Measurements from ENCODE around the gene PAQR5.

PAQR5 gene

DNA sequence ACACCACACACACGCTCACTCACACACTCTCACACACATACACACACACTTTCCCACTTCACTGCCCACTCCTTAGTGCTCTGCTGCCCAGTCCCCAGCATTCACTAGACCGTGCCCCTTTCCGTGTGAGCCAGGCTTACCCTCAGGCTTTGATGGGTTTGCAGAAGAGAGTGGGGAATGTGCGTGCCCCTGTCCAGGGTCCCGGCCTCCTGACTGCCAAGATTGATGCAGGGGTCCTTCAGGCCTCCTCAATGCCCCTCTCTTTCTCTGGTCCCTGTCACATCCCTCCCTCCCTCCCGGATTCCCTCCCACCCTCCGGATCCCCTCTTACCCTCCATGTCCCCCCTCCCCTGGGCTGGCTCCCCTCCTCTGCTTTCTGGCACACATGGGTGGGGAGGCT, 87.6 kb downstream of the PAQR5 start:
- Histone ChIP-seq H3K4ac (ENCODE audit: low read depth in 1 of 2, low read length in 2 of 2) (no peak overlapping the region), H3K4me3 (ENCODE audit: insufficient read depth in 1 of 2, low read depth in 1 of 2, low read length in 2 of 2) (no peak overlapping the region), H4K8ac (ENCODE audit: low read length) (peak overlapping the region; percentile 7), H3K4me1 (ENCODE audit: control insufficient read depth, insufficient read depth, low read depth, low read length) (no peaks in the 10 kb centered on the region), H3K18ac (ENCODE audit: low read depth in 1 of 2, low read length in 2 of 2) (no peak overlapping the region), H3K14ac (ENCODE audit: low read length in 2 of 2) (no peak overlapping the region), H2BK15ac (ENCODE audit: low read depth, poor library complexity, severe bottlenecking) (no peak overlapping the region), H3K27me3 (ENCODE audit: control insufficient read depth in 1 of 2, insufficient read depth in 1 of 2, low read length in 2 of 2) (peaks cover 0 to 6% of the 10 kb centered on the region in 2 experiments), H3K23ac (ENCODE audit: low read length in 2 of 2) (no peak overlapping the region), H2AK5ac (ENCODE audit: low read length, severe bottlenecking) (no peak overlapping the region), H4K91ac (ENCODE audit: low read length) (no peak overlapping the region), H3K9me3 (ENCODE audit: control insufficient read depth, low read length) (no peaks in the 10 kb centered on the region), H3K36me3 (ENCODE audit: control insufficient read depth in 1 of 2, insufficient read depth in 2 of 2, low read depth in 1 of 2, low read length in 2 of 2) (peaks cover 3 to 4% of the 10 kb centered on the region in 2 experiments), H3K27ac (ENCODE audit: low read length, poor library complexity, severe bottlenecking) (no peak overlapping the region), H2BK12ac (ENCODE audit: low read length in 2 of 2) (no peak overlapping the region), H3K79me1 (replicated peaks; ENCODE audit: low read length, poor library complexity, severe bottlenecking) (no peaks in the 10 kb centered on the region), H3K4me2 (ENCODE audit: low read length, poor library complexity, severe bottlenecking) (no peak overlapping the region), H2BK5ac (ENCODE audit: low read depth, low read length, poor library complexity, severe bottlenecking) (no peak overlapping the region), H2AFZ (ENCODE audit: low read depth, low read length) (no peak overlapping the region), H2BK120ac (ENCODE audit: low read depth, low read length) (no peak overlapping the region), H3K9ac (ENCODE audit: low read length) (no peak overlapping the region)
- WGBS = 90% methylated on average over 7 of the region's 7 CpGs
- no peak for DNase-seq

DNA sequence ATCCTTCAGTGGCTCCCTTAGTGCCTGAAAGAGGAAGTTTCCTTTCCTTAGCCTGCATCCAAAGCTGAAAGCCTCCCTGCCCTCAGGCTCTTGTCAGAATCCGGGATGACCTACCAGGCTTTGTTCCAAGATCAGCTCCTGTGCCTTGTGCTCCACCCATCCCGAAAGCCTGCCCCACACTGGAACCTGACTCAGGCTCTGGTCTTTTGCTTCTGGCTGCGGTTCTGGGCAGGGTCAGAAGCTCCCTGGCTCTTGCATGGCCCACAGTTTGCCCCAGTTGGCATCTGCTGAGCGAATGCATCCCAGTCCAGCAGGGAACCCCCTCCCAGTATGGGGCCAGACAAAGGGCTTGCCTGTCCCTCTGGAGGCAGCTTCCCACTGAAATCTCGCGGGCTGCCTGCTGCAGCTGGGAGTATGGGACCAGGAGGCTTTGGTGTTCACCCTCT, 89.6 kb downstream of the PAQR5 start:
- no peak for DNase-seq
- WGBS = 89% methylated on average over 6 of the region's 6 CpGs
- no peak overlapping the region for H4K8ac ChIP-seq (ENCODE audit: low read length)
- no peak overlapping the region for H3K14ac ChIP-seq (ENCODE audit: low read length in 2 of 2)
- H2BK12ac ChIP-seq (ENCODE audit: low read length in 2 of 2) = no peak overlapping the region
- no peak overlapping the region for H3K4ac ChIP-seq (ENCODE audit: low read depth in 1 of 2, low read length in 2 of 2)
- peaks cover under 1 to 3% of the 10 kb centered on the region in 2 experiments for H3K36me3 ChIP-seq (ENCODE audit: control insufficient read depth in 1 of 2, insufficient read depth in 2 of 2, low read depth in 1 of 2, low read length in 2 of 2)
- no peak overlapping the region for H2AK5ac ChIP-seq (ENCODE audit: low read length, severe bottlenecking)
- H3K4me2 ChIP-seq (ENCODE audit: low read length, poor library complexity, severe bottlenecking) = no peak overlapping the region
- no peaks in the 10 kb centered on the region for H3K79me1 ChIP-seq (replicated peaks; ENCODE audit: low read length, poor library complexity, severe bottlenecking)
- H3K27ac ChIP-seq (ENCODE audit: low read length, poor library complexity, severe bottlenecking) = no peak overlapping the region
- H2BK15ac ChIP-seq (ENCODE audit: low read depth, poor library complexity, severe bottlenecking) = no peak overlapping the region
- H3K18ac ChIP-seq (ENCODE audit: low read depth in 1 of 2, low read length in 2 of 2) = no peak overlapping the region
- H4K91ac ChIP-seq (ENCODE audit: low read length) = no peak overlapping the region
- H3K9me3 ChIP-seq (ENCODE audit: control insufficient read depth, low read length) = no peaks in the 10 kb centered on the region
- H3K4me1 ChIP-seq (ENCODE audit: control insufficient read depth, insufficient read depth, low read depth, low read length) = peaks cover 1% of the 10 kb centered on the region
- H2BK5ac ChIP-seq (ENCODE audit: low read depth, low read length, poor library complexity, severe bottlenecking) = no peak overlapping the region
- H3K23ac ChIP-seq (ENCODE audit: low read length in 2 of 2) = no peak overlapping the region
- no peaks in the 10 kb centered on the region for H3K27me3 ChIP-seq (ENCODE audit: control insufficient read depth in 1 of 2, insufficient read depth in 1 of 2, low read length in 2 of 2)
- H3K4me3 ChIP-seq (ENCODE audit: insufficient read depth in 1 of 2, low read depth in 1 of 2, low read length in 2 of 2) = no peak overlapping the region
- no peak overlapping the region for H3K9ac ChIP-seq (ENCODE audit: low read length)
- no peak overlapping the region for H2AFZ ChIP-seq (ENCODE audit: low read depth, low read length)
- no peak overlapping the region for H2BK120ac ChIP-seq (ENCODE audit: low read depth, low read length)

- H2BK15ac ChIP-seq (ENCODE audit: low read depth, poor library complexity, severe bottlenecking) = no peak overlapping the region
- H2BK12ac ChIP-seq (ENCODE audit: low read length in 2 of 2) = no peak overlapping the region
- no peak overlapping the region for H2AK5ac ChIP-seq (ENCODE audit: low read length, severe bottlenecking)
- no peak overlapping the region for H3K4me2 ChIP-seq (ENCODE audit: low read length, poor library complexity, severe bottlenecking)
- H3K14ac ChIP-seq (ENCODE audit: low read length in 2 of 2) = peak overlapping the region in 1 of 2 experiments; percentile 50
- H3K36me3 ChIP-seq (ENCODE audit: control insufficient read depth in 1 of 2, insufficient read depth in 2 of 2, low read depth in 1 of 2, low read length in 2 of 2) = peaks cover 0 to 3% of the 10 kb centered on the region in 2 experiments
- no peak overlapping the region for H3K9ac ChIP-seq (ENCODE audit: low read length)
- H3K23ac ChIP-seq (ENCODE audit: low read length in 2 of 2) = no peak overlapping the region
- no peak overlapping the region for H4K91ac ChIP-seq (ENCODE audit: low read length)
- 99% methylated on average over 7 of the region's 7 CpGs for WGBS
- H3K27me3 ChIP-seq (ENCODE audit: control insufficient read depth in 1 of 2, insufficient read depth in 1 of 2, low read length in 2 of 2) = no peaks in the 10 kb centered on the region
- no peak overlapping the region for H2BK5ac ChIP-seq (ENCODE audit: low read depth, low read length, poor library complexity, severe bottlenecking)
- no peak overlapping the region for H3K18ac ChIP-seq (ENCODE audit: low read depth in 1 of 2, low read length in 2 of 2)
- peaks cover 11% of the 10 kb centered on the region for H3K4me1 ChIP-seq (ENCODE audit: control insufficient read depth, insufficient read depth, low read depth, low read length)
- H3K4me3 ChIP-seq (ENCODE audit: insufficient read depth in 1 of 2, low read depth in 1 of 2, low read length in 2 of 2) = no peak overlapping the region
- H3K9me3 ChIP-seq (ENCODE audit: control insufficient read depth, low read length) = no peaks in the 10 kb centered on the region
- H4K8ac ChIP-seq (ENCODE audit: low read length) = no peak overlapping the region
- no peak for DNase-seq
- H3K4ac ChIP-seq (ENCODE audit: low read depth in 1 of 2, low read length in 2 of 2) = no peak overlapping the region
- H2BK120ac ChIP-seq (ENCODE audit: low read depth, low read length) = no peak overlapping the region
- no peaks in the 10 kb centered on the region for H3K79me1 ChIP-seq (replicated peaks; ENCODE audit: low read length, poor library complexity, severe bottlenecking)
- no peak overlapping the region for H3K27ac ChIP-seq (ENCODE audit: low read length, poor library complexity, severe bottlenecking)
- H2AFZ ChIP-seq (ENCODE audit: low read depth, low read length) = no peak overlapping the region
Measured at GRCh38 chr15:69389426-69389825, 90.7 kb downstream of the PAQR5 start.

GRCh38 chr15:69390575-69390974, 91.9 kb downstream of the PAQR5 start:
- H3K23ac ChIP-seq (ENCODE audit: low read length in 2 of 2) = no peak overlapping the region
- H3K18ac ChIP-seq (ENCODE audit: low read depth in 1 of 2, low read length in 2 of 2) = no peak overlapping the region
- WGBS = no CpG with 5 or more reads among the region's 2 CpGs

More at GRCh38 chr15:69390575-69390974, 91.9 kb downstream of the PAQR5 start:
- Histone ChIP-seq H4K91ac (ENCODE audit: low read length) (no peak overlapping the region), H3K27me3 (ENCODE audit: control insufficient read depth in 1 of 2, insufficient read depth in 1 of 2, low read length in 2 of 2) (no peaks in the 10 kb centered on the region), H4K8ac (ENCODE audit: low read length) (no peak overlapping the region), H2AFZ (ENCODE audit: low read depth, low read length) (no peak overlapping the region), H3K36me3 (ENCODE audit: control insufficient read depth in 1 of 2, insufficient read depth in 2 of 2, low read depth in 1 of 2, low read length in 2 of 2) (peaks cover 0 to 3% of the 10 kb centered on the region in 2 experiments), H2AK5ac (ENCODE audit: low read length, severe bottlenecking) (no peak overlapping the region), H2BK15ac (ENCODE audit: low read depth, poor library complexity, severe bottlenecking) (no peak overlapping the region), H2BK120ac (ENCODE audit: low read depth, low read length) (no peak overlapping the region), H3K9ac (ENCODE audit: low read length) (no peak overlapping the region), H3K27ac (ENCODE audit: low read length, poor library complexity, severe bottlenecking) (no peak overlapping the region), H3K4ac (ENCODE audit: low read depth in 1 of 2, low read length in 2 of 2) (no peak overlapping the region), H3K14ac (ENCODE audit: low read length in 2 of 2) (no peak overlapping the region), H3K79me1 (replicated peaks; ENCODE audit: low read length, poor library complexity, severe bottlenecking) (no peaks in the 10 kb centered on the region), H3K9me3 (ENCODE audit: control insufficient read depth, low read length) (no peaks in the 10 kb centered on the region), H2BK12ac (ENCODE audit: low read length in 2 of 2) (no peak overlapping the region), H3K4me3 (ENCODE audit: insufficient read depth in 1 of 2, low read depth in 1 of 2, low read length in 2 of 2) (no peak overlapping the region), H2BK5ac (ENCODE audit: low read depth, low read length, poor library complexity, severe bottlenecking) (no peak overlapping the region), H3K4me2 (ENCODE audit: low read length, poor library complexity, severe bottlenecking) (no peak overlapping the region), H3K4me1 (ENCODE audit: control insufficient read depth, insufficient read depth, low read depth, low read length) (peaks cover 12% of the 10 kb centered on the region)
- DNase-seq = peak; percentile 50
